Tracheal epithelial cell (primary cell): ENCODE measurements around the gene TM9SF3. TPM values are rescaled to one million over a fixed set of nuclear protein-coding genes. Genes with fewer than 3 reads are reported as not detected.

Experiments used
- total RNA-seq: library from RNA; depleted of rRNA; stranded (reverse); fragments of >200 nt; gene quantifications from 2 replicates; pipeline ENCODE4 v1.2.1, GENCODE V29; 2014

TM9SF3 gene
- 94.7 and 104 TPM in 2 replicates for total RNA-seq

GRCh38 chr10:96586419-96587263, at the start of gene TM9SF3:
Gene TM9SF3, minus strand, starts transcription at chr10:96587012. Its CDS starts 177 bp downstream, at chr10:96586835.

GRCh38 chr10:96513698-96514561, 72.9 kb downstream of the TM9SF3 start, which contains the start of gene TLL2:
Gene TLL2, minus strand, starts transcription at chr10:96513926. Its CDS starts 241 bp downstream, at chr10:96513685.

Other genes with a start within 250 kb of the TM9SF3 start
- gene OPALIN, start 228.0 kb downstream of the TM9SF3 start, total RNA-seq, result not detected in 2 replicates
- gene TLL2, start 73.1 kb downstream of the TM9SF3 start, total RNA-seq, result 0.85 and 5.3 TPM in 2 replicates
- gene PIK3AP1, start 133.5 kb upstream of the TM9SF3 start, total RNA-seq, result 1.1 and 4.1 TPM in 2 replicates
- 17.4 and 20.2 TPM in 2 replicates for gene LCOR, start 245.3 kb upstream of the TM9SF3 start, total RNA-seq